GM18868 (cell line): ENCODE results near the gene ZNF638.

ENCODE experiments used
- ATAC-seq: cut with Tn5 transposase; IDR thresholded peaks from one replicate; pipeline ENCODE4 v1.9.1; 2021; ENCODE audit warnings: mild to moderate bottlenecking, moderate library complexity; ENCODE audit not compliant: unreplicated experiment

Gene ZNF638

GRCh38 chr2:71469403-71470398, 138.1 kb downstream of the ZNF638 start:
- no peak for ATAC-seq

- ATAC-seq, result no peak
These were observed 139.7 kb downstream of the ZNF638 start for GRCh38 chr2:71471276-71471675.

GRCh38 chr2:71472019-71472418, 140.4 kb downstream of the ZNF638 start:
- ATAC-seq, result no peak

- no peak for ATAC-seq
These were observed 141.9 kb downstream of the ZNF638 start for GRCh38 chr2:71473346-71474031.

DNA sequence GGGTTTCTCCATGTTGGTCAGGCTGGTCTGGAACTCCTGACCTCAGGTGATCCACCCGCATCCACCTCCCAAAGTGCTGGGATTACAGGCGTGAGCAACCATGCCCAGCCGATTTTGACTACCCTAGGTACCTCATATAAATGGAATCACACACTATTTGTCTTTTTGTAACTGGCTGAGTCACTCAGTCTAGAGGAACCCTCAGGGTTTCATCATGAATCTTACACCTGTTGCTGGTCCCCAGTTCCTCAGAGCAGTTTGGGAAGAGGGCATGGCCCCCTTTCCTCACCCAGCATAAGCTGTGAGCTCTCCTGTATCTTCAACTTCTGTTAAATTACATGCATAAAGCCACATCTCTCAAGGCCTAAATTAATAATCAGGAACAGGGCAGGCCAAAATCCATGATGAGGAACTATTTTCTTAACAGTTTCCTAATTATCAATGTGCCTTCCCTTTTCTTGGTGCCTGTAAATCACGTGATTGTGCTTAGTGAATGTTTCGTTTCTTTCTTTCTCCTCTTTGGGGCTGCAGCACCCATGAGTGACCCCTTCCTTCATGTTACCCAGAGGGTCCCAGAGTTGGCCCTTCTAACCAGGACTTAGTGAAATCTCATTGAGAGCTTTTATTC, 142.6 kb downstream of the ZNF638 start:
- no peak for ATAC-seq

DNA sequence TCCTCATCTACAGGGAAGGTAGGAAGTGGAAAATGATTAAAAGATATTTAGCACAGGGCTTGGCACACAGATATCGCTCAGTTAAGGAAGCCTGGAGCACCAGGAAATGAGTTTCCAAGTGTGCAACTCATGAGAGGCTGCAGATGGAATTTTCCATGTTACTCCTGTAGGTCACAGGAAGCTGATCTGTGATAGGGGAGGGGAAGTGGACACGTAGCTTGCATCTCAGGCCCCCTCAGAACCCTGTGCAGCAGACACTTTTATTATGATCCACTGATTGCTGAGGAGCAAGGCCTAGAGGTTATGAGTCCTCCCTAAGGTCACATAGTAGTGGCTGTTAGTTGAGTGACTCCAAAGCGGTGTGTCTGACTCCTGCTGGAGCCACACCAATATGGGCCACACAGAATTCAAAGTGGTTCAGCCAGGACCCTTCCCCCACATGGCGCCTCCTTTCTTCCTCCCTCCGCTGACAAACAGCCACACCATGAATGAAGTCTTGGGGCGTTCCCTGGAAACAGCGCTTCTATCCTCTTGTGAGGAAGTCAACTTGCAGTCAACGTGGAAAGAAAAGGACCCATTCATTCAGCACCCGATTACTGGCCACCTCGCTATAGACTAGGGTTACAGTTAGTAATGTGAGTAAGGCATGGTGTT, 143.3 kb downstream of the ZNF638 start:
- ATAC-seq, result no peak

DNA sequence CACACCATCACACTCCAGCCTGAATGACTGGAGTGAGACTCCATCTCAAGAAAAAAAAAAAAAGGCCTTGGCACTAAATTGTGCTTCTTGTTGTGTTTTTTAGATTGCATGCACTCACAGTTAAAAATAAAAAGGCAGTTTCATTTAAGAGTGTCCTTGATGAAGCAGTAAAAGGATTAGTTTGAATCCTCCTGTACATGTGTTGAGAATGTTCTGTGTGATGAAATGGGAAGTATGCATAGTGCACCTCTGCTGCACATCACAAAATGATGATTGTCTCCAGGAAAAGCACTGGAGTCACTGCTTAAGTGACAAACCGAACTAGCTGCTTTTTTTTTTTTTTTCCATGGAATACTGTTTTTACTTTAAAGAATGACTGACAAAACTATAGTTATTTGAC, 144.9 kb downstream of the ZNF638 start:
- no peak for ATAC-seq

DNA sequence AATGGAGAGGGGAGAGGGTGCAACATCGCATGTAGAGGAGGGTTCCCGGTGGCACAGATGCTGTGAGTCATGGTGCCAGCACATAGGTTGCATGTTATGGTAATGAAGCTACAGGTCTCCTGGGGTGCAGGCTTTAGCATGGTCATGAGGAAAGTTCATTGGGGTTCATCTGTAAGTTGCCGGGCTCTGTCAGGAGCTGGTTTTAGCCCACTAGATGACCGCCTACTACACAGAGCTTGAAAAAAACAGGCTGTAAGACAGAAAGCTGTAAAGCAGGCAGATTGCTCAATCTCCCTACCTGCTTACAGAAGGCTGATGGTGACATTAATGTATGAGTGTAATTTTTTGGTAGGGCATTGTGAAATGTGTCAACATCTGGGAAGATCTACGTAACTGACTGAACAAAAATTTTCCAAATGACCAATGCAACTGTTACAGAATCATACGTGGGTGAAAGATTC, 145.7 kb downstream of the ZNF638 start:
- no peak for ATAC-seq

DNA sequence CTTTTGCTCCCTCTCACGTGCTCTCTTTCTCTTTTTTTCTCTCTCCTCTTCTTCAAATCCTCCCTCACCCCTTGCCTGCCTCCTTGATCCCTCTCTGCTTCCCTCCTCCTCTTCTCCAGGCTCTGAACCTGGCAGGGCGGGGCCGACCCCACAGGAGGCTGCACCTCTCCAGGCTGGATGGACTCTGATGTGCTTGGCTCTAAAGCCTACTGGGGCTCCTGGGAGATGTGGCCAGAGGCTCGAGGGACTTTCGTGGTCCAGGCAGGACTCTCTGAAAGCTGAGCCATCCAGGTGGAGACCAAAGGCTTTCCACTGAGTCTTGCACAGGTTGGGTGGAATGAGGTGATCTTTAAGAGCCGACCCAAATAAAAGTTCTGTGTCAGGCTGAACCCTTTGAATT, 147.2 kb downstream of the ZNF638 start:
- ATAC-seq, result no peak

DNA sequence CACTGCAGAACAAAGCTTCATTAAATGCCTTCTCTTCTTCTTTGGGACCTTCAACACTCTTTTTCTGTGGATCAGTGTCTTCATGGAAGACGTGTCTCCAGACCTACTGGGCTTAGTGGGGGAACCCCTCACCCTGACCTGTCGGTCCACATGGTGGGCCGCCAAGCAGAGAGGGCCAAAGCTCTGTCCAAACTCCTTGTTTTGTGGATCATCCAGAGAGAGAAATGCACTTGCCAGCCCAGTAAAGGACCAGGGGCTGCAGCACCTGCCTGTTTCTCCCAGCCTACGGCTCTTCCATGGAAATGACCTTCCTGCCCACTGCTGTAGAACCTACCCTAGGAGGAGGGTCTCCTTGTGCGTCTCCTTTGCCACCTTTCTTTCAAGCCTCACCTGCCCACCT, 147.7 kb downstream of the ZNF638 start:
- ATAC-seq, result no peak

- no peak for ATAC-seq
These were observed 149.5 kb downstream of the ZNF638 start for GRCh38 chr2:71481111-71481510.

DNA sequence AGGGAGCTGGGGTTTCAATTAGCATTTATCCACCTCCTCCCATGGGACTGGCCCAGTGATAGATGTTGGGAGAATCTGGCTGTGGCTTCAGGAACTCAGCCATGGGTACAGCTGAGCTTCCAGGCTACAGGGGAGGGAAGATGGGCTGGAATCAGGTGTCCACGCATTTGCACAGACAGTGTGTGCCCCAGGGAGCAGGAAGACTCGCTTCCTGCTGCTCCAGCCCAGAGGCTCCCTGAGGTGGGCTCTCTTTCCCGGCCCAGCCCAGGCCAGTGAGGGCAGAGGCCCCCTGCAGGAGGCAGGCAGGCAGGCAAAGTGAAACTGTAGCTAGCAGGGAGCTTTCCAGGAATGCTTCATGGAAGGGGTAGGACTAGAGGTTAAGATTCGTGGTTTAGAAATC, 150.5 kb downstream of the ZNF638 start:
- ATAC-seq, result no peak

DNA sequence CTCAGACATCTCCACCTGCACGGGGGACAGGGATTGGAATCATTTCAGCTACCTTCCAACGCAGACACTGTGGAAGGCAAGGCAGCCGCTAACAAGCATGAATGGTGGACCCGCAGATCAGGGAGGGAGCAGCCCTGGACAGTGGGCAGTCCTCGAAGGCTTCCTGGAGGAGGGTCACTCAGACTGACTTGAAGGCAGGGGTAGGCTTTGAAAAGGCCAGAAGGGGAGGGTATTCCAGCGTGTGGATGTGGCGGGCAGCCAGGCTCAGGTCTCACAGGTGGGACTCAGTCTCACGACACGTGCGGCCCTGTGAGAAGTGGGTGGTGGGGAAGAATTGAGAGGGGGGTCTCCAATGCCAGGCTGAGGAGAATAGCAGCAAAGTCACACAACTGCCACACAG, 151.7 kb downstream of the ZNF638 start:
- ATAC-seq, result no peak

DNA sequence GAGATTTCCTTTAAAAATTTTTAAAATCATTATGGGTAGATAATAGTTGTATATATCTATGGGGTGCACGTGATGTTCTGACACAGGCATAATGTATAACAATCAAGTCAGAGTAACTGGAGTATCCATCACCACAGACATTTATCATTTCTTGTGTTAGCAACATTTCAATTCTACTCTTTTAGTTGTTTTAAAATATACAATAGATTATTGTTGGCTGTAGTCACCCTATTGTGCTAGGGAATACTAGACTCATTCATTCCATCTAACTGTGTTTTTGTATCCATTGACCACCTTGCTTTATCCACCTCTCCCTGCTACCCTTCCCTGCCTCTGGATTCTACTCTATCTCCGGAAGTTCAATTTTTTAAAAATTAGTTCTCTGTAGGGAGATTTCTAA, 152.8 kb downstream of the ZNF638 start:
- no peak for ATAC-seq
